ENCODE measurements around the gene PPP1R14C.

The PPP1R14C gene

DNA sequence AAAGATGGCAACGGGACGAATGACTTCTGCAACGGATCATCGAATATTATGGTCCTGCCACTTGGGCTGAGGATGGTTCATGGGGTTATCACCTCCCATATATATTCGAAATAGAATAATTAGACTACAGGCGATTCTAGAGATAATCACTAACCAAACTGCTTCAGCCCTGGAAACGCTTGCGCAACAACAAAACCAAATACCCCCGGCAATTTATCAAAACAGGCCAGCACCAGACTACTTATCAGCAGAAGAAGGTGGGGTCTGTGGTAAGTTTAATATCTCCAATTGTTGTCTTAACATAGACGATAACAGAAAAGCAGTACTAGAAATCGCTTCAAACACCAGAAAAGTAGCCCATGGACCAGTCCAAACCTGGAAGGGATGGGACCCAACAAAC, 42.9 kb upstream of the PPP1R14C start:
- Histone ChIP-seq H3K27ac (replicated peaks; ENCODE audit: low read length) (no peak overlapping the region), H3K9me3 (replicated peaks in 1 of 2; ENCODE audit: control insufficient read depth in 2 of 2, insufficient read depth in 1 of 2, low read depth in 1 of 2, low read length in 2 of 2) (no peaks in the 10 kb centered on the region), H3K27me3 (ENCODE audit: control insufficient read depth in 3 of 3, insufficient read depth in 3 of 3, low read depth in 1 of 3, low read length in 3 of 3) (no peaks in the 10 kb centered on the region), H3K4me1 (ENCODE audit: control insufficient read depth in 2 of 2, insufficient read depth in 1 of 2, low read depth in 1 of 2, low read length in 2 of 2) (peaks cover 0 to 3% of the 10 kb centered on the region in 2 donors), H2BK120ac (ENCODE audit: low read depth, low read length) (no peak overlapping the region), H2BK15ac (ENCODE audit: low read length) (no peak overlapping the region), H3K4me2 (ENCODE audit: insufficient read depth, low read length, poor library complexity, severe bottlenecking) (no peak overlapping the region), H2BK12ac (ENCODE audit: low read length) (no peak overlapping the region), H3K36me3 (replicated peaks in 1 of 2; ENCODE audit: control insufficient read depth in 2 of 2, insufficient read depth in 2 of 2, low read length in 2 of 2) (no peaks in the 10 kb centered on the region), H3K4me3 (ENCODE audit: low read length in 2 of 2) (no peak overlapping the region), H2BK5ac (ENCODE audit: low read length) (no peak overlapping the region), H3K14ac (ENCODE audit: low read length) (no peak overlapping the region), H3K9ac (ENCODE audit: low read depth, low read length, poor library complexity) (no peak overlapping the region), H3K23ac (ENCODE audit: low read depth, low read length, poor library complexity) (no peak overlapping the region), H3K79me1 (ENCODE audit: low read depth, low read length) (no peaks in the 10 kb centered on the region), H2AK5ac (ENCODE audit: low read depth, low read length) (no peak overlapping the region), H4K8ac (ENCODE audit: low read depth, low read length) (no peak overlapping the region), H2AFZ (ENCODE audit: low read length) (no peak overlapping the region), H3K18ac (ENCODE audit: low read length) (no peak overlapping the region), H4K91ac (ENCODE audit: low read depth, low read length, poor library complexity) (no peak overlapping the region), H3K4ac (ENCODE audit: low read length) (no peak overlapping the region)
- DNase-seq (ENCODE audit: low spot score): no peak
- WGBS, 2 donors (ENCODE audit: extremely low coverage in 2 of 2, insufficient read length in 2 of 2, insufficient replicate concordance in 1 of 2): no CpG with 5 or more reads among the region's 11 CpGs

DNA sequence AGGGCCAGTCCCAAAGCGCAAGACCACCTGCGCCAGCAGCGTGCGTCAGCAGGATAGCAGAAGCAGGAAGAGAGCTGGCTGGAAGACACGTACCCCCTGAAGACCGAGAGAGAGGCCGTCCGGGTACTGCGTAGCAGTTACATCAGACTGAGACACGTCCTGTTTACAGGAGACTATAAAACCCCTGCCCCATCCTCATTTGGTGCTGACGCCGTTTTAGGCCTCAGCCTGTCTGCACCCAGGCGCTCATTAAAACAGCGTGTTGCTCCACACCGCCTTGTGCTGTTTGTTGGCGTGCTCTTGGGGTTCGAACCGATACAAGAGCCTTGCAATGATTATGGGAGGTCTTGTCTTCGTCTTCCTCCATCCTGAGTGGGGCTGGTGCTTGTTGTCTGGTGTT, 42.1 kb upstream of the PPP1R14C start:
- no peak overlapping the region for H2BK5ac ChIP-seq (ENCODE audit: low read length)
- H2BK120ac ChIP-seq (ENCODE audit: low read depth, low read length): no peak overlapping the region
- no peaks in the 10 kb centered on the region for H3K36me3 ChIP-seq (replicated peaks in 1 of 2; ENCODE audit: control insufficient read depth in 2 of 2, insufficient read depth in 2 of 2, low read length in 2 of 2)
- no peak overlapping the region for H2AK5ac ChIP-seq (ENCODE audit: low read depth, low read length)
- no peak overlapping the region for H2BK12ac ChIP-seq (ENCODE audit: low read length)
- H3K4ac ChIP-seq (ENCODE audit: low read length): no peak overlapping the region
- H3K4me2 ChIP-seq (ENCODE audit: insufficient read depth, low read length, poor library complexity, severe bottlenecking): no peak overlapping the region
- H3K4me1 ChIP-seq (ENCODE audit: control insufficient read depth in 2 of 2, insufficient read depth in 1 of 2, low read depth in 1 of 2, low read length in 2 of 2): peaks cover 0 to 3% of the 10 kb centered on the region in 2 donors
- no peak overlapping the region for H3K27ac ChIP-seq (replicated peaks; ENCODE audit: low read length)
- no peak overlapping the region for H2BK15ac ChIP-seq (ENCODE audit: low read length)
- H3K9ac ChIP-seq (ENCODE audit: low read depth, low read length, poor library complexity): peak overlapping the region; percentile 24
- H3K23ac ChIP-seq (ENCODE audit: low read depth, low read length, poor library complexity): no peak overlapping the region
- H3K27me3 ChIP-seq (ENCODE audit: control insufficient read depth in 3 of 3, insufficient read depth in 3 of 3, low read depth in 1 of 3, low read length in 3 of 3): no peaks in the 10 kb centered on the region
- no peak overlapping the region for H3K4me3 ChIP-seq (ENCODE audit: low read length in 2 of 2)
- no peak overlapping the region for H4K8ac ChIP-seq (ENCODE audit: low read depth, low read length)
- WGBS, 2 donors (ENCODE audit: extremely low coverage in 2 of 2, insufficient read length in 2 of 2, insufficient replicate concordance in 1 of 2): no CpG with 5 or more reads among the region's 19 CpGs
- no peaks in the 10 kb centered on the region for H3K9me3 ChIP-seq (replicated peaks in 1 of 2; ENCODE audit: control insufficient read depth in 2 of 2, insufficient read depth in 1 of 2, low read depth in 1 of 2, low read length in 2 of 2)
- DNase-seq (ENCODE audit: low spot score): no peak
- no peak overlapping the region for H3K14ac ChIP-seq (ENCODE audit: low read length)
- H2AFZ ChIP-seq (ENCODE audit: low read length): no peak overlapping the region
- H3K79me1 ChIP-seq (ENCODE audit: low read depth, low read length): no peaks in the 10 kb centered on the region
- no peak overlapping the region for H4K91ac ChIP-seq (ENCODE audit: low read depth, low read length, poor library complexity)
- no peak overlapping the region for H3K18ac ChIP-seq (ENCODE audit: low read length)

GRCh38 chr6:150102750-150103270, 40.0 kb upstream of the PPP1R14C start:
- H3K4me2 ChIP-seq (ENCODE audit: insufficient read depth, low read length, poor library complexity, severe bottlenecking): no peak overlapping the region

DNA sequence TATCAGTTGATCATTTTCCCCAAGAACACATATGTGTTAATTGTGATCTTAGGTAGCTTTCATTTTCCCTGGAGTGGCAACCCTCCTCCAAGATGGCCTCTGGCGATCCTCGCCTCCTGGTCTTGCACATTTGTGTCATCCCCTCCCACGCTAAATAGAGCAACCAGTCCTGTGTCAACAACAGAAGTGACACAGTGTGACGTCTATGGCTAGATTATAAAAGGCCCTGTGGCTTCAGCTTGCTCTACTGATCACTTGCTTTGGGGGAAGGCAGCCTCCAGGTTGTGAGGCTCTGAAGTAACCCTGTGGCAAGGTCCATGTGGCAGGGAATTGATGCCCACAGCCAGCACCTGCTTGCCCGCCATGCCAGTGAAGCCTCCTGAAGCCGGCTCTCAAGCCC, 30.6 kb upstream of the PPP1R14C start:
- Histone ChIP-seq H2BK15ac (ENCODE audit: low read length) (no peak overlapping the region), H4K8ac (ENCODE audit: low read depth, low read length) (no peak overlapping the region), H3K23ac (ENCODE audit: low read depth, low read length, poor library complexity) (no peak overlapping the region), H2BK120ac (ENCODE audit: low read depth, low read length) (no peak overlapping the region), H3K4ac (ENCODE audit: low read length) (no peak overlapping the region), H3K36me3 (replicated peaks in 1 of 2; ENCODE audit: control insufficient read depth in 2 of 2, insufficient read depth in 2 of 2, low read length in 2 of 2) (no peaks in the 10 kb centered on the region), H2BK5ac (ENCODE audit: low read length) (no peak overlapping the region), H3K79me1 (ENCODE audit: low read depth, low read length) (no peaks in the 10 kb centered on the region), H3K9me3 (replicated peaks in 1 of 2; ENCODE audit: control insufficient read depth in 2 of 2, insufficient read depth in 1 of 2, low read depth in 1 of 2, low read length in 2 of 2) (no peaks in the 10 kb centered on the region), H3K27me3 (ENCODE audit: control insufficient read depth in 3 of 3, insufficient read depth in 3 of 3, low read depth in 1 of 3, low read length in 3 of 3) (no peaks in the 10 kb centered on the region), H2BK12ac (ENCODE audit: low read length) (no peak overlapping the region), H3K27ac (replicated peaks; ENCODE audit: low read length) (no peak overlapping the region), H2AFZ (ENCODE audit: low read length) (no peak overlapping the region), H3K4me3 (ENCODE audit: low read length in 2 of 2) (no peak overlapping the region), H3K4me1 (ENCODE audit: control insufficient read depth in 2 of 2, insufficient read depth in 1 of 2, low read depth in 1 of 2, low read length in 2 of 2) (no peaks in the 10 kb centered on the region), H4K91ac (ENCODE audit: low read depth, low read length, poor library complexity) (no peak overlapping the region), H3K9ac (ENCODE audit: low read depth, low read length, poor library complexity) (no peak overlapping the region), H3K14ac (ENCODE audit: low read length) (no peak overlapping the region), H3K4me2 (ENCODE audit: insufficient read depth, low read length, poor library complexity, severe bottlenecking) (no peak overlapping the region), H2AK5ac (ENCODE audit: low read depth, low read length) (peak overlapping the region; percentile 30), H3K18ac (ENCODE audit: low read length) (no peak overlapping the region)
- no peak for DNase-seq (ENCODE audit: low spot score)
- no CpG with 5 or more reads among the region's 6 CpGs for WGBS, 2 donors (ENCODE audit: extremely low coverage in 2 of 2, insufficient read length in 2 of 2, insufficient replicate concordance in 1 of 2)

More at GRCh38 chr6:150102750-150103270, 40.0 kb upstream of the PPP1R14C start:
- Histone ChIP-seq H3K18ac (ENCODE audit: low read length) (no peak overlapping the region), H3K4me1 (ENCODE audit: control insufficient read depth in 2 of 2, insufficient read depth in 1 of 2, low read depth in 1 of 2, low read length in 2 of 2) (peaks cover 0 to 2% of the 10 kb centered on the region in 2 donors), H3K9ac (ENCODE audit: low read depth, low read length, poor library complexity) (no peak overlapping the region), H3K23ac (ENCODE audit: low read depth, low read length, poor library complexity) (no peak overlapping the region), H2BK12ac (ENCODE audit: low read length) (no peak overlapping the region), H3K4me3 (ENCODE audit: low read length in 2 of 2) (no peak overlapping the region), H2BK5ac (ENCODE audit: low read length) (no peak overlapping the region), H2AFZ (ENCODE audit: low read length) (no peak overlapping the region), H3K27me3 (ENCODE audit: control insufficient read depth in 3 of 3, insufficient read depth in 3 of 3, low read depth in 1 of 3, low read length in 3 of 3) (no peaks in the 10 kb centered on the region), H2BK15ac (ENCODE audit: low read length) (no peak overlapping the region), H4K8ac (ENCODE audit: low read depth, low read length) (no peak overlapping the region), H3K79me1 (ENCODE audit: low read depth, low read length) (no peaks in the 10 kb centered on the region), H3K4ac (ENCODE audit: low read length) (no peak overlapping the region), H3K9me3 (replicated peaks in 1 of 2; ENCODE audit: control insufficient read depth in 2 of 2, insufficient read depth in 1 of 2, low read depth in 1 of 2, low read length in 2 of 2) (no peaks in the 10 kb centered on the region), H3K27ac (replicated peaks; ENCODE audit: low read length) (no peak overlapping the region), H2AK5ac (ENCODE audit: low read depth, low read length) (no peak overlapping the region), H3K36me3 (replicated peaks in 1 of 2; ENCODE audit: control insufficient read depth in 2 of 2, insufficient read depth in 2 of 2, low read length in 2 of 2) (no peaks in the 10 kb centered on the region), H3K14ac (ENCODE audit: low read length) (no peak overlapping the region), H4K91ac (ENCODE audit: low read depth, low read length, poor library complexity) (no peak overlapping the region), H2BK120ac (ENCODE audit: low read depth, low read length) (no peak overlapping the region)
- WGBS, 2 donors (ENCODE audit: extremely low coverage in 2 of 2, insufficient read length in 2 of 2, insufficient replicate concordance in 1 of 2): no CpG with 5 or more reads among the region's 4 CpGs
- DNase-seq (ENCODE audit: low spot score): no peak
